Hepatocyte (in vitro differentiated cells): ENCODE results near the gene CCDC138. TPM values are rescaled to one million over a fixed set of nuclear protein-coding genes. Genes with fewer than 3 reads are reported as not detected.

ENCODE experiments used
- DNase-seq: peaks from one replicate; pipeline ENCODE4 v3.0.0-alpha.2; 2016; ENCODE audit warnings: low spot score
- H2AFZ ChIP-seq: fragments of 200-600 bp; sonication (generic); 2 replicates; pipeline ENCODE4 v1.6.0; 2016; ENCODE audit warnings: antibody characterized with exemption, mild to moderate bottlenecking
- H3K27ac ChIP-seq: fragments of 200-600 bp; sonication (generic); 2 replicates; pipeline ENCODE4 v1.5.1; 2016; ENCODE audit warnings: mild to moderate bottlenecking
- H3K27me3 ChIP-seq: fragments of 200-600 bp; sonication (generic); 2 replicates; pipeline ENCODE4 v1.6.1; 2016
- H3K36me3 ChIP-seq: fragments of 200-600 bp; sonication (generic); replicated peaks from 2 replicates; pipeline ENCODE4 v1.5.1; 2016; ENCODE audit warnings: low read depth; ENCODE audit not compliant: insufficient read depth
- H3K4me1 ChIP-seq: fragments of 200-600 bp; sonication (generic); 2 replicates; pipeline ENCODE4 v1.5.1; 2016; ENCODE audit warnings: mild to moderate bottlenecking, moderate library complexity; ENCODE audit not compliant: insufficient read depth
- H3K4me2 ChIP-seq: fragments of 200-600 bp; sonication (generic); 2 replicates; pipeline ENCODE4 v1.6.0; 2016
- H3K4me3 ChIP-seq: fragments of 200-600 bp; sonication (generic); 2 replicates; pipeline ENCODE4 v1.5.1; 2016; ENCODE audit warnings: mild to moderate bottlenecking
- H3K79me2 ChIP-seq: fragments of 200-600 bp; sonication (generic); 2 replicates; pipeline ENCODE4 v1.6.0; 2017; ENCODE audit warnings: mild to moderate bottlenecking
- H3K9me2 ChIP-seq: fragments of 200-600 bp; sonication (generic); replicated peaks from 2 replicates; pipeline ENCODE4 v1.6.0; 2017; ENCODE audit warnings: mild to moderate bottlenecking; ENCODE audit not compliant: insufficient read depth
- H3K9me3 ChIP-seq: fragments of 200-600 bp; sonication (generic); 2 replicates; pipeline ENCODE4 v1.5.1; 2016; ENCODE audit warnings: low read depth, mild to moderate bottlenecking
- H4K20me1 ChIP-seq: fragments of 200-600 bp; sonication (generic); 2 replicates; pipeline ENCODE4 v1.6.0; 2016; ENCODE audit warnings: mild to moderate bottlenecking; ENCODE audit not compliant: insufficient read depth, poor library complexity, severe bottlenecking
- CTCF ChIP-seq: fragments of 200-600 bp; sonication (generic); IDR thresholded peaks from 2 replicates; pipeline ENCODE4 v1.5.1; 2016; ENCODE audit warnings: antibody characterized with exemption, mild to moderate bottlenecking; ENCODE audit not compliant: poor library complexity
- EZH2 ChIP-seq: fragments of 200-600 bp; sonication (generic); IDR thresholded peaks from 2 replicates; pipeline ENCODE4 v1.6.1; 2016; ENCODE audit warnings: antibody characterized with exemption, mild to moderate bottlenecking, borderline replicate concordance
- EZH2phosphoT487 ChIP-seq: fragments of 200-600 bp; sonication (generic); IDR thresholded peaks from one replicate; pipeline ENCODE4 v1.6.1; 2018; ENCODE audit warnings: antibody characterized with exemption, mild to moderate bottlenecking, low read depth, moderate library complexity; ENCODE audit not compliant: unreplicated experiment, severe bottlenecking
- WGBS: methylation state at CpG from one replicate; pipeline ENCODE4 v1.1.6; 2016; ENCODE audit warnings: low lambda C conversion rate; ENCODE audit errors: missing lambda C conversion rate; 5-methylcytosine and 5-hydroxymethylcytosine counted together
- polyA plus RNA-seq: library from polyadenylated mRNA; unstranded; fragments of >200 nt; fragmentation: Nextera tagmentation; extraction: Ambion mirVana; gene quantifications from 2 replicates; pipeline ENCODE4 v1.2.1, GENCODE V29; 2016
- total RNA-seq: library from RNA; depleted of rRNA; stranded (reverse); fragments of >200 nt; gene quantifications from 2 replicates; pipeline ENCODE4 v1.2.3, GENCODE V29; 2014

CCDC138 gene
- total and polyA plus RNA-seq, 2 experiments from 2014 or later: 2.7 to 6.6 TPM

GRCh38 chr2:108878276-108878675 lies 91.7 kb downstream of the CCDC138 start:
- Histone ChIP-seq H3K27ac (no peak overlapping the region), H3K27me3 (no peaks in the 10 kb centered on the region), H4K20me1 (no peaks in the 10 kb centered on the region), H3K4me3 (no peak overlapping the region), H3K9me3 (no peaks in the 10 kb centered on the region), H2AFZ (no peak overlapping the region), H3K4me2 (no peak overlapping the region), H3K9me2 (no peaks in the 10 kb centered on the region), H3K36me3 (no peaks in the 10 kb centered on the region), H3K4me1 (no peaks in the 10 kb centered on the region), H3K79me2 (no peaks in the 10 kb centered on the region)
- no peak for DNase-seq
- TF ChIP-seq EZH2phosphoT487 (no peak), EZH2 (no peak), CTCF (no peak)
- 50% methylated on average over 2 of the region's 2 CpGs for WGBS

GRCh38 chr2:108884619-108885018 lies 98.0 kb downstream of the CCDC138 start:
- Histone ChIP-seq H3K27ac (no peak overlapping the region), H2AFZ (no peak overlapping the region), H3K4me1 (no peaks in the 10 kb centered on the region), H3K4me2 (no peak overlapping the region), H3K9me3 (peaks cover 21% of the 10 kb centered on the region), H4K20me1 (no peaks in the 10 kb centered on the region), H3K9me2 (no peaks in the 10 kb centered on the region), H3K79me2 (no peaks in the 10 kb centered on the region), H3K27me3 (no peaks in the 10 kb centered on the region), H3K36me3 (no peaks in the 10 kb centered on the region), H3K4me3 (no peak overlapping the region)
- 71% methylated on average over 6 of the region's 6 CpGs for WGBS
- DNase-seq: no peak
- TF ChIP-seq EZH2 (no peak), CTCF (no peak), EZH2phosphoT487 (no peak)

- Histone ChIP-seq H3K4me1 (no peaks in the 10 kb centered on the region), H3K27ac (no peak overlapping the region), H3K27me3 (no peaks in the 10 kb centered on the region), H3K9me3 (peaks cover 24% of the 10 kb centered on the region), H3K9me2 (no peaks in the 10 kb centered on the region), H3K36me3 (no peaks in the 10 kb centered on the region), H3K4me3 (no peak overlapping the region), H4K20me1 (no peaks in the 10 kb centered on the region), H3K79me2 (no peaks in the 10 kb centered on the region), H2AFZ (no peak overlapping the region), H3K4me2 (no peak overlapping the region)
- TF ChIP-seq EZH2phosphoT487: no peak
- no peak for TF ChIP-seq EZH2
- TF ChIP-seq CTCF: no peak
- WGBS: 97% methylated on average over 1 of the region's 1 CpG
- no peak for DNase-seq
These were observed 103.3 kb downstream of the CCDC138 start for GRCh38 chr2:108889907-108890306.

GRCh38 chr2:108893277-108893676 lies 106.7 kb downstream of the CCDC138 start:
- Histone ChIP-seq H3K4me1 (no peaks in the 10 kb centered on the region), H2AFZ (no peak overlapping the region), H3K4me3 (no peak overlapping the region), H3K9me2 (no peaks in the 10 kb centered on the region), H3K27ac (no peak overlapping the region), H3K4me2 (no peak overlapping the region), H4K20me1 (no peaks in the 10 kb centered on the region), H3K27me3 (no peaks in the 10 kb centered on the region), H3K36me3 (no peaks in the 10 kb centered on the region), H3K79me2 (no peaks in the 10 kb centered on the region), H3K9me3 (peaks cover 9% of the 10 kb centered on the region)
- no peak for DNase-seq
- WGBS: 95% methylated on average over 1 of the region's 1 CpG
- TF ChIP-seq CTCF (no peak), EZH2phosphoT487 (no peak), EZH2 (no peak)
